Neuronal stem cell (in vitro differentiated cells): ENCODE data around the gene BCHE.
A peak's percentile ranks its signal among the peaks of the same experiment; 100 is the strongest.

ENCODE experiments used
- DNase-seq: peaks from one replicate; pipeline ENCODE4 v3.0.0-alpha.2; 2013; ENCODE audit warnings: low spot score
- H2AFZ ChIP-seq: one replicate; pipeline ENCODE4 v1.6.1; 2013; ENCODE audit warnings: mild to moderate bottlenecking, low read length, inconsistent platforms
- H2AK5ac ChIP-seq: 2 replicates; pipeline ENCODE4 v1.6.1; 2013; ENCODE audit warnings: low read depth, mild to moderate bottlenecking, inconsistent platforms, low read length, moderate library complexity, mixed read lengths
- H2BK120ac ChIP-seq: 2 replicates; pipeline ENCODE4 v1.6.1; 2013; ENCODE audit warnings: low read depth, mild to moderate bottlenecking, inconsistent platforms, low read length, moderate library complexity, mixed read lengths
- H2BK12ac ChIP-seq: one replicate; pipeline ENCODE4 v1.6.1; 2013; ENCODE audit warnings: low read length, inconsistent platforms
- H2BK15ac ChIP-seq: 2 replicates; pipeline ENCODE4 v1.6.1; 2013; ENCODE audit warnings: mild to moderate bottlenecking, low read length, inconsistent platforms, mixed read lengths
- H2BK5ac ChIP-seq: one replicate; pipeline ENCODE4 v1.6.1; 2013; ENCODE audit warnings: inconsistent platforms, mild to moderate bottlenecking, low read length, moderate library complexity
- H3K14ac ChIP-seq: one replicate; pipeline ENCODE4 v1.6.1; 2013; ENCODE audit warnings: low read length, inconsistent platforms
- H3K18ac ChIP-seq: 2 replicates; pipeline ENCODE4 v1.6.1; 2013; ENCODE audit warnings: low read length, inconsistent platforms
- H3K23ac ChIP-seq: 2 replicates; pipeline ENCODE4 v1.6.1; 2013; ENCODE audit warnings: low read depth, mild to moderate bottlenecking, mixed read lengths, low read length, inconsistent platforms; ENCODE audit not compliant: poor library complexity
- H3K27ac ChIP-seq: replicated peaks from 3 replicates; pipeline ENCODE4 v1.5.1; 2013; ENCODE audit warnings: low read length, inconsistent platforms
- H3K27me3 ChIP-seq, 3 experiments: 2 replicates each; pipeline ENCODE4 v1.6.1; 2013; ENCODE audit warnings: low read length in 3 of 3, mild to moderate bottlenecking in 2 of 3, inconsistent platforms in 1 of 3, low read depth in 1 of 3, mixed read lengths in 1 of 3, moderate library complexity in 1 of 3; ENCODE audit not compliant: control insufficient read depth in 3 of 3, insufficient read depth in 3 of 3
- H3K36me3 ChIP-seq, 2 donors: replicated peaks in 1 of 2; 2 replicates each; pipeline ENCODE4 v1.6.1; 2013; ENCODE audit warnings: low read length in 2 of 2; ENCODE audit not compliant: control insufficient read depth in 2 of 2, insufficient read depth in 2 of 2
- H3K4ac ChIP-seq: 2 replicates; pipeline ENCODE4 v1.6.1; 2013; ENCODE audit warnings: inconsistent platforms, mild to moderate bottlenecking, low read length, moderate library complexity
- H3K4me1 ChIP-seq, 2 donors: 1 replicate in 1 of 2; 2 replicates in 1 of 2; pipeline ENCODE4 v1.6.1; 2013; ENCODE audit warnings: low read length in 2 of 2, low read depth in 1 of 2; ENCODE audit not compliant: control insufficient read depth in 2 of 2, insufficient read depth in 1 of 2
- H3K4me2 ChIP-seq: one replicate; pipeline ENCODE4 v1.6.1; 2013; ENCODE audit warnings: mild to moderate bottlenecking, low read length, inconsistent platforms; ENCODE audit not compliant: insufficient read depth, poor library complexity, severe bottlenecking
- H3K4me3 ChIP-seq, 2 donors: 2 replicates each; pipeline ENCODE4 v1.5.1; 2013; ENCODE audit warnings: low read length in 2 of 2, mild to moderate bottlenecking in 2 of 2, inconsistent platforms in 1 of 2, moderate library complexity in 1 of 2
- H3K79me1 ChIP-seq: one replicate; pipeline ENCODE4 v1.6.1; 2013; ENCODE audit warnings: low read depth, mild to moderate bottlenecking, inconsistent platforms, low read length, moderate library complexity
- H3K9ac ChIP-seq: one replicate; pipeline ENCODE4 v1.6.1; 2013; ENCODE audit warnings: mild to moderate bottlenecking, low read depth, low read length, inconsistent platforms; ENCODE audit not compliant: poor library complexity
- H3K9me3 ChIP-seq, 2 donors: replicated peaks in 1 of 2; 2 replicates each; pipeline versions ENCODE3 to v1.6.1; 2013; ENCODE audit warnings: low read length in 2 of 2, mild to moderate bottlenecking in 2 of 2, inconsistent platforms in 1 of 2, low read depth in 1 of 2, mixed read lengths in 1 of 2, moderate library complexity in 1 of 2; ENCODE audit not compliant: control insufficient read depth in 2 of 2, insufficient read depth in 1 of 2
- H4K8ac ChIP-seq: one replicate; pipeline ENCODE4 v1.6.1; 2013; ENCODE audit warnings: low read depth, mild to moderate bottlenecking, inconsistent platforms, low read length, moderate library complexity
- H4K91ac ChIP-seq: one replicate; pipeline ENCODE4 v1.6.1; 2013; ENCODE audit warnings: low read length, low read depth, mild to moderate bottlenecking, inconsistent platforms; ENCODE audit not compliant: poor library complexity
- WGBS, 2 donors: extraction: QIAGEN DNeasy Blood & Tissue Kit; methylation state at CpG; one replicate each; pipeline ENCODE4 v1.1.7; 2013; ENCODE audit warnings: missing lambda C conversion rate in 2 of 2, mixed read lengths in 1 of 2; ENCODE audit not compliant: insufficient read length in 2 of 2, insufficient replicate concordance in 1 of 2; ENCODE audit errors: extremely low coverage in 2 of 2; 5-methylcytosine and 5-hydroxymethylcytosine counted together

BCHE gene

GRCh38 chr3:165748094-165748493, 89.1 kb downstream of the BCHE start:
- H3K23ac ChIP-seq, result no peak overlapping the region
- H3K4me2 ChIP-seq, result no peak overlapping the region
- no peaks in the 10 kb centered on the region for H3K27me3 ChIP-seq
- no peak overlapping the region for H2AK5ac ChIP-seq
- no peak overlapping the region for H3K27ac ChIP-seq
- no peak overlapping the region for H3K4me3 ChIP-seq
- no peak overlapping the region for H4K91ac ChIP-seq
- DNase-seq, result no peak
- H2AFZ ChIP-seq, result no peak overlapping the region
- no peak overlapping the region for H4K8ac ChIP-seq
- no peak overlapping the region for H3K18ac ChIP-seq
- no peak overlapping the region for H2BK15ac ChIP-seq
- no peak overlapping the region for H2BK5ac ChIP-seq
- no peaks in the 10 kb centered on the region for H3K79me1 ChIP-seq
- H3K36me3 ChIP-seq, result no peaks in the 10 kb centered on the region
- no peak overlapping the region for H2BK120ac ChIP-seq
- no peaks in the 10 kb centered on the region for H3K9me3 ChIP-seq
- H3K4me1 ChIP-seq, result no peaks in the 10 kb centered on the region
- H3K9ac ChIP-seq, result no peak overlapping the region
- H2BK12ac ChIP-seq, result no peak overlapping the region
- no CpG with 5 or more reads among the region's 2 CpGs for WGBS, 2 donors
- H3K4ac ChIP-seq, result no peak overlapping the region
- H3K14ac ChIP-seq, result no peak overlapping the region

GRCh38 chr3:165746874-165747273, 90.3 kb downstream of the BCHE start:
- Histone ChIP-seq H2BK5ac (no peak overlapping the region), H4K91ac (no peak overlapping the region), H3K4me3 (no peak overlapping the region), H3K4me1 (no peaks in the 10 kb centered on the region), H2BK12ac (no peak overlapping the region), H3K9me3 (no peaks in the 10 kb centered on the region), H2BK120ac (no peak overlapping the region), H3K27ac (no peak overlapping the region), H3K79me1 (no peaks in the 10 kb centered on the region), H3K14ac (no peak overlapping the region), H2AFZ (no peak overlapping the region), H2BK15ac (no peak overlapping the region), H3K18ac (no peak overlapping the region), H3K4me2 (no peak overlapping the region), H4K8ac (no peak overlapping the region), H3K23ac (no peak overlapping the region), H3K9ac (no peak overlapping the region), H2AK5ac (no peak overlapping the region), H3K27me3 (no peaks in the 10 kb centered on the region), H3K36me3 (no peaks in the 10 kb centered on the region), H3K4ac (no peak overlapping the region)
- DNase-seq, result no peak
- WGBS, 2 donors, result no CpG with 5 or more reads among the region's 2 CpGs

- Histone ChIP-seq H2AFZ (peak overlapping the region; percentile 29), H3K27ac (no peak overlapping the region), H3K9ac (no peak overlapping the region), H2BK15ac (no peak overlapping the region), H3K18ac (no peak overlapping the region), H2BK5ac (no peak overlapping the region), H3K4me2 (no peak overlapping the region), H2BK12ac (no peak overlapping the region), H3K4ac (no peak overlapping the region), H3K36me3 (no peaks in the 10 kb centered on the region), H3K14ac (no peak overlapping the region), H3K9me3 (no peaks in the 10 kb centered on the region), H3K23ac (no peak overlapping the region), H2BK120ac (no peak overlapping the region), H3K79me1 (no peaks in the 10 kb centered on the region), H3K4me1 (no peaks in the 10 kb centered on the region), H4K91ac (no peak overlapping the region), H3K4me3 (no peak overlapping the region), H3K27me3 (no peaks in the 10 kb centered on the region), H4K8ac (no peak overlapping the region), H2AK5ac (no peak overlapping the region)
- no CpG with 5 or more reads among the region's 3 CpGs for WGBS, 2 donors
- DNase-seq, result no peak
Measured at GRCh38 chr3:165744025-165744424, 93.2 kb downstream of the BCHE start.

- Histone ChIP-seq H3K27ac (no peak overlapping the region), H3K4me2 (no peak overlapping the region), H4K91ac (no peak overlapping the region), H3K79me1 (no peaks in the 10 kb centered on the region), H3K9me3 (no peaks in the 10 kb centered on the region), H2AFZ (no peak overlapping the region), H3K14ac (no peak overlapping the region), H4K8ac (no peak overlapping the region), H3K4me3 (no peak overlapping the region), H3K23ac (no peak overlapping the region), H2BK12ac (no peak overlapping the region), H2BK15ac (no peak overlapping the region), H3K36me3 (no peaks in the 10 kb centered on the region), H3K18ac (no peak overlapping the region), H3K4ac (no peak overlapping the region), H3K4me1 (no peaks in the 10 kb centered on the region), H2BK5ac (no peak overlapping the region), H2BK120ac (no peak overlapping the region), H2AK5ac (no peak overlapping the region), H3K27me3 (no peaks in the 10 kb centered on the region), H3K9ac (no peak overlapping the region)
- DNase-seq, result no peak
Measured at GRCh38 chr3:165742351-165742750, 94.9 kb downstream of the BCHE start.
